SK-N-SH (cell line): Measurements from ENCODE around the gene ELP4. TPM values are rescaled to one million over a fixed set of nuclear protein-coding genes. Genes with fewer than 3 reads are reported as not detected.

ENCODE experiments used
- CTCF ChIA-PET: fragments of 300-600, 350-600 bp; formaldehyde crosslinking; extraction: SDS; loops from one replicate; lab custom pipeline; 2021; lab: Yijun Ruan, JAX
- POLR2A ChIA-PET: fragments of 350-600 bp; sonication (Branson Sonifier 250); formaldehyde crosslinking; extraction: SDS; loops from one replicate; lab custom pipeline; 2020; ENCODE audit warnings: antibody characterized with exemption, inconsistent platforms; lab: Yijun Ruan, JAX
- DNase-seq: peaks from one replicate; pipeline ENCODE4 v3.0.0; 2012
- H2AFZ ChIP-seq: fragments of 200-600 bp; sonication (generic); 2 replicates; pipeline ENCODE4 v1.8.1; 2016; ENCODE audit warnings: antibody characterized with exemption, mild to moderate bottlenecking, low read depth
- H3F3A ChIP-seq: fragments of 200-600 bp; sonication (generic); replicated peaks from 2 replicates; pipeline ENCODE3; 2016; ENCODE audit warnings: antibody characterized with exemption, mild to moderate bottlenecking; ENCODE audit not compliant: insufficient read depth
- H3K27ac ChIP-seq, 2 experiments: fragments of 200-500 bp in 1 of 2; fragments of 200-600 bp in 1 of 2; sonication (Bioruptor generic) in 1 of 2; sonication (generic), shearing (Covaris generic) in 1 of 2; 2 replicates each; pipeline versions ENCODE4 v1.5.1 to v1.6.1; 2014 to 2016; ENCODE audit warnings: low read depth in 2 of 2, inconsistent platforms in 1 of 2, low read length in 1 of 2, mild to moderate bottlenecking in 1 of 2, mixed read lengths in 1 of 2
- H3K27me3 ChIP-seq: fragments of 200-600 bp; sonication (generic), shearing (Covaris generic); 2 replicates; pipeline ENCODE4 v1.6.1; 2016; ENCODE audit warnings: mixed run types; ENCODE audit not compliant: insufficient read depth
- H3K36me3 ChIP-seq, 2 experiments: fragments of 200-500 bp in 1 of 2; fragments of 200-600 bp in 1 of 2; sonication (Bioruptor generic) in 1 of 2; sonication (generic) in 1 of 2; replicated peaks in 1 of 2; 2 replicates each; pipeline versions ENCODE3 to v1.5.1; 2014 to 2016; ENCODE audit warnings: low read length in 1 of 2, mild to moderate bottlenecking in 1 of 2; ENCODE audit not compliant: insufficient read depth in 2 of 2, control insufficient read depth in 1 of 2
- H3K4me1 ChIP-seq, 2 experiments: fragments of 200-500 bp in 1 of 2; fragments of 200-600 bp in 1 of 2; sonication (Bioruptor generic) in 1 of 2; sonication (generic), shearing (Covaris generic) in 1 of 2; 2 replicates each; pipeline versions ENCODE4 v1.5.1 to v1.6.1; 2014 to 2016; ENCODE audit warnings: low read depth in 1 of 2, low read length in 1 of 2, mixed run types in 1 of 2; ENCODE audit not compliant: insufficient read depth in 2 of 2, control insufficient read depth in 1 of 2
- H3K4me2 ChIP-seq: fragments of 200-600 bp; sonication (generic), shearing (Covaris generic); 2 replicates; pipeline ENCODE4 v1.6.1; 2017; ENCODE audit warnings: mixed run types
- H3K4me3 ChIP-seq, 2 experiments: fragments of 200-500 bp in 1 of 2; fragments of 200-600 bp in 1 of 2; sonication (Bioruptor generic) in 1 of 2; sonication (generic), shearing (Covaris generic) in 1 of 2; 2 replicates each; pipeline versions ENCODE4 v1.5.1 to v1.8.1; 2014 to 2016; ENCODE audit warnings: low read depth in 2 of 2, inconsistent platforms in 1 of 2, low read length in 1 of 2, mild to moderate bottlenecking in 1 of 2, mixed read lengths in 1 of 2, moderate library complexity in 1 of 2
- H3K79me2 ChIP-seq: fragments of 200-600 bp; sonication (generic); 2 replicates; pipeline ENCODE4 v1.8.1; 2017; ENCODE audit warnings: mild to moderate bottlenecking; ENCODE audit not compliant: insufficient read depth
- H3K9ac ChIP-seq: fragments of 200-600 bp; sonication (generic); 2 replicates; pipeline ENCODE4 v1.6.1; 2017; ENCODE audit warnings: mixed run types
- H3K9me2 ChIP-seq: fragments of 200-600 bp; sonication (generic); 2 replicates; pipeline ENCODE4 v1.6.1; 2017; ENCODE audit warnings: mixed run types
- H3K9me3 ChIP-seq: fragments of 200-600 bp; sonication (generic); 2 replicates; pipeline ENCODE4 v1.6.1; 2017; ENCODE audit warnings: mixed run types, mild to moderate bottlenecking, moderate library complexity
- H4K20me1 ChIP-seq: fragments of 200-600 bp; sonication (generic); 2 replicates; pipeline ENCODE4 v1.6.1; 2017; ENCODE audit warnings: mild to moderate bottlenecking, mixed run types; ENCODE audit not compliant: insufficient read depth
- ELF1 ChIP-seq: IDR thresholded peaks from 2 replicates; pipeline ENCODE4 v1.4.0; 2012
- FOXJ3 ChIP-seq: sonication (generic); formaldehyde crosslinking; IDR thresholded peaks from 2 replicates; pipeline ENCODE4 v1.5.1; 2020; ENCODE audit warnings: mild to moderate bottlenecking, missing genetic modification reagents
- FOXM1 ChIP-seq: IDR thresholded peaks from 2 replicates; pipeline ENCODE4 v1.4.0; 2012; ENCODE audit warnings: low read depth, mild to moderate bottlenecking
- IRF3 ChIP-seq: fragments of 150-350 bp; IDR thresholded peaks from 2 replicates; pipeline ENCODE4 v1.6.1; 2016; ENCODE audit warnings: mild to moderate bottlenecking, low read depth, low read length
- JUND ChIP-seq: IDR thresholded peaks from 2 replicates; pipeline ENCODE4 v1.4.0; 2012
- MEF2A ChIP-seq: IDR thresholded peaks from 2 replicates; pipeline ENCODE4 v1.4.0; 2012; ENCODE audit warnings: low read depth, borderline replicate concordance
- RCOR1 ChIP-seq: fragments of 150-350 bp; IDR thresholded peaks from 2 replicates; pipeline ENCODE4 v1.6.1; 2017; ENCODE audit warnings: antibody characterized with exemption, low read length
- REST ChIP-seq: IDR thresholded peaks from 2 replicates; pipeline ENCODE4 v1.6.1; 2012; ENCODE audit warnings: mild to moderate bottlenecking, low read depth, low read length, moderate library complexity
- USF1 ChIP-seq: IDR thresholded peaks from 2 replicates; pipeline ENCODE4 v1.4.0; 2012; ENCODE audit warnings: low read depth, borderline replicate concordance
- WGBS: methylation state at CpG from one replicate; pipeline ENCODE4 v1.1.6; 2017; ENCODE audit warnings: low lambda C conversion rate; 5-methylcytosine and 5-hydroxymethylcytosine counted together
- polyA plus RNA-seq, 3 experiments: library from polyadenylated mRNA; depleted of rRNA; stranded (reverse); fragments of >200 nt; gene quantifications; 2 replicates each; pipeline ENCODE4 v1.2.3, GENCODE V29; 2012

The ELP4 gene
- polyA plus RNA-seq, 1 of the 3 experiments (the other 2 are of a cell fraction) = 7.0 TPM

GRCh38 chr11:31651208-31651607 is 141.6 kb downstream of the ELP4 start (continued):
- no peak for TF ChIP-seq IRF3
- TF ChIP-seq RCOR1 = no peak
- no peak for TF ChIP-seq JUND
- no peak for TF ChIP-seq MEF2A
- TF ChIP-seq REST = no peak
- no peak for TF ChIP-seq FOXM1
- no peak for TF ChIP-seq FOXJ3
- TF ChIP-seq ELF1 = no peak
- no peak for TF ChIP-seq USF1

GRCh38 chr11:31651822-31652221 is 142.3 kb downstream of the ELP4 start:
- Histone ChIP-seq H3K4me3 (no peak overlapping the region), H3K9me3 (no peaks in the 10 kb centered on the region), H3K4me1 (peaks cover 0 to 6% of the 10 kb centered on the region in 2 experiments; a peak in 1 of 4 replicates), H3K27ac (no peak overlapping the region), H3K79me2 (no peaks in the 10 kb centered on the region), H3K36me3 (no peaks in the 10 kb centered on the region), H3F3A (peaks cover 6% of the 10 kb centered on the region), H3K27me3 (no peaks in the 10 kb centered on the region), H4K20me1 (no peaks in the 10 kb centered on the region), H2AFZ (no peak overlapping the region), H3K4me2 (no peak overlapping the region), H3K9ac (no peak overlapping the region), H3K9me2 (no peaks in the 10 kb centered on the region)
- 96% methylated on average over 2 of the region's 2 CpGs for WGBS
- POLR2A ChIA-PET = no interaction called here
- CTCF ChIA-PET = interaction anchor here (1.6 to 3.7 kb wide), 2 partner anchors 11 to 16 kb away, joined by 5 to 18 read pairs; no protein-coding TSS in a partner anchor
- TF ChIP-seq USF1 (no peak), MEF2A (no peak)
- DNase-seq = no peak
